GM23248 (cell line): ENCODE data around the gene ABCB9. TPM values are rescaled to one million over a fixed set of nuclear protein-coding genes. Genes with fewer than 3 reads are reported as not detected.
"Not testable (repeated sequence)": the region's sequence is repeated elsewhere in the genome, so short reads cannot be mapped to it uniquely, and the experiment has no call there.

Experiments used
- DNase-seq: peaks from one replicate; pipeline ENCODE4 v3.0.0-alpha.2; 2015
- H2AFZ ChIP-seq: fragments of 200-600 bp; sonication (generic); 2 replicates; pipeline ENCODE4 v1.6.1; 2016; ENCODE audit warnings: antibody characterized with exemption
- H3F3A ChIP-seq: fragments of 200-600 bp; sonication (generic); 2 replicates; pipeline ENCODE4 v1.6.1; 2016; ENCODE audit warnings: mild to moderate bottlenecking, antibody characterized with exemption, mixed run types; ENCODE audit not compliant: insufficient read depth
- H3K27ac ChIP-seq: fragments of 200-600 bp; sonication (generic); 2 replicates; pipeline ENCODE4 v1.5.1; 2016; ENCODE audit warnings: mild to moderate bottlenecking
- H3K27me3 ChIP-seq: fragments of 200-600 bp; sonication (generic); replicated peaks from 2 replicates; pipeline ENCODE4 v1.6.1; 2016; ENCODE audit warnings: mild to moderate bottlenecking; ENCODE audit not compliant: insufficient read depth
- H3K36me3 ChIP-seq: fragments of 200-600 bp; sonication (generic); 2 replicates; pipeline ENCODE4 v1.6.1; 2016; ENCODE audit warnings: low read depth, mild to moderate bottlenecking
- H3K4me1 ChIP-seq: fragments of 200-600 bp; sonication (generic); 2 replicates; pipeline ENCODE4 v1.6.1; 2016; ENCODE audit warnings: mild to moderate bottlenecking; ENCODE audit not compliant: insufficient read depth
- H3K4me2 ChIP-seq: fragments of 200-600 bp; sonication (generic); one replicate; pipeline ENCODE4 v1.6.1; 2016; ENCODE audit warnings: mild to moderate bottlenecking; ENCODE audit not compliant: unreplicated experiment
- H3K4me3 ChIP-seq: fragments of 200-600 bp; sonication (generic); 2 replicates; pipeline ENCODE4 v1.5.1; 2016; ENCODE audit warnings: mild to moderate bottlenecking
- H3K79me2 ChIP-seq: fragments of 200-600 bp; sonication (generic); 2 replicates; pipeline ENCODE4 v1.6.1; 2016; ENCODE audit warnings: mild to moderate bottlenecking; ENCODE audit not compliant: insufficient read depth
- H3K9ac ChIP-seq: fragments of 200-600 bp; sonication (generic); 2 replicates; pipeline ENCODE4 v1.6.1; 2016; ENCODE audit warnings: mild to moderate bottlenecking
- H3K9me2 ChIP-seq: fragments of 200-600 bp; sonication (generic); 2 replicates; pipeline ENCODE4 v1.6.1; 2016; ENCODE audit warnings: mixed run types, mild to moderate bottlenecking, moderate library complexity; ENCODE audit not compliant: insufficient read depth
- H3K9me3 ChIP-seq: fragments of 200-600 bp; sonication (generic); one replicate; pipeline ENCODE4 v1.6.1; 2017; ENCODE audit warnings: low read depth
- H4K20me1 ChIP-seq: fragments of 200-600 bp; sonication (generic); 2 replicates; pipeline ENCODE4 v1.6.0; 2016; ENCODE audit not compliant: insufficient read depth
- EZH2 ChIP-seq: fragments of 200-600 bp; sonication (generic); IDR thresholded peaks from 2 replicates; pipeline ENCODE4 v1.6.1; 2018; ENCODE audit warnings: antibody characterized with exemption, mild to moderate bottlenecking; ENCODE audit not compliant: insufficient read depth, poor library complexity, severe bottlenecking
- EZH2phosphoT487 ChIP-seq: fragments of 200-600 bp; sonication (generic); IDR thresholded peaks from 2 replicates; pipeline ENCODE4 v1.6.1; 2018; ENCODE audit warnings: antibody characterized with exemption, moderate library complexity, mild to moderate bottlenecking, low read depth; ENCODE audit not compliant: insufficient read depth
- WGBS, 2 experiments: methylation state at CpG; one replicate each; pipeline ENCODE4 v1.1.6; 2015 to 2017; ENCODE audit warnings: low lambda C conversion rate in 2 of 2, low coverage in 1 of 2; ENCODE audit errors: missing lambda C conversion rate in 2 of 2; 5-methylcytosine and 5-hydroxymethylcytosine counted together
- in situ Hi-C: fragments of 300-500 bp; cut with MboI; formaldehyde crosslinking; loops from 2 replicates; pipeline ENCODE4 v1.15.0; 2020
- polyA plus RNA-seq: library from polyadenylated mRNA; unstranded; fragments of >200 nt; fragmentation: Nextera tagmentation; extraction: Ambion mirVana; gene quantifications from 2 replicates; pipeline ENCODE4 v1.2.1, GENCODE V29; 2016
- total RNA-seq: library from RNA; depleted of rRNA; stranded (reverse); fragments of >200 nt; shearing (Covaris generic); gene quantifications from 2 replicates; pipeline ENCODE4 v1.2.3, GENCODE V29; 2014; rRNA removed

The ABCB9 gene
- total RNA-seq: 4.0 and 4.4 TPM in 2 replicates
- 2.2 and 4.4 TPM in 2 replicates for polyA plus RNA-seq

DNA sequence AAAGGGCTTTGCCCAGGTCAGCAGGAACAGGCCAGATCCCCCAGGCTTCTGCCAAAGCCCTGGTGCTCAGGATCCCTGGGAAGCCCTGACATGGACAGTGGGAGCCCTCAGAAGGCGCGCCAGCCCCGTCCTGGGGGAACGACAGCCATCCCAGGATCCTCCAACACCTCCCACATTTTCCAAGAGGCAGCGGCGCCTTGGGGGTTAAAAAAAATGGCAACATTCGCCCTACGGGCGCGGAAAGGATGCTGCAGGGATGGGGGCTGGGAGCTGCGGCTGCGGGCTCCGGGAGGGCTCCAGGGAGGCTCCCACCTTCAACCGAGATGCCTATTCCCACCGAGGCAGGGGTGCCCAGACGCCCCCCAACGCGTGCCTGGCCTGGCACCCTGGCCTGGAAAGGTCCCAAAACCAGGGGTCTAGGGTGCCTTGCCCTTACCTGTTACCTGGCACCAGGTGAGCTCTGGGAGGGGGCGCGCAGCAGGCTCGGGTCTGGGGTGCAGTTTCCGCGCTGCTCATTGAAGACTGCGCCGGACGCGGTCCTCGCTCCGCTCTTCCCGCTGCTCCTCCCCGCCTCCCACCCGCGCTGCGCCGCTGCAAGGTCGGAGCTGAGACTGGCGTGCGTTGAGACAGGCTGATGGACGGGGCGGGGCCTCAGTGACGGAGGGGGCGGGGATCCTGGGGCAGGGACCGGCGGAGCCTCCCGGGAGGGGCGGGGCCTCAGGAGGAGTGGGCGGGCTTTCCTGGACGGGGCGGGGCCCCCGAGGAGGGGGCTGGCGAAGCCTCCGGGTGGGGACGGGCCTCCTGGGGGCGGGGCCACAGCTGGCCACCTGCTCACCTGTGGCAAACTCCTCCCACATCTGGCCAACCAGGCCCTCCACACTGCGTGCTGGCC lies at the start of gene ABCB9:
ABCB9 (minus strand) TSS at position 613 of the 892 bp plus-strand sequence. CDS start 6,228 bp downstream, outside the sequence.
- no peaks in the 10 kb centered on the region for H3K36me3 ChIP-seq
- 4 to 5% methylated on average over 37 to 46 of the region's 55 CpGs for WGBS, 2 experiments
- peak within 1 kb of the TSS; percentile 70 for H3K4me2 ChIP-seq
- DNase-seq: peak; percentile 95
- peak within 1 kb of the TSS; percentile 78 for H3K4me3 ChIP-seq
- TF ChIP-seq EZH2phosphoT487 (no peak), EZH2 (no peak)
- H4K20me1 ChIP-seq: no peaks in the 10 kb centered on the region
- in situ Hi-C loops: no loop called here
- no peaks in the 10 kb centered on the region for H3K4me1 ChIP-seq
- H3K27me3 ChIP-seq: no peaks in the 10 kb centered on the region
- no peaks in the 10 kb centered on the region for H3K9me3 ChIP-seq
- no peaks in the 10 kb centered on the region for H3K9me2 ChIP-seq
- no peak within 1 kb of the TSS for H3K27ac ChIP-seq
- peak within 1 kb of the TSS; percentile 70 for H2AFZ ChIP-seq
- peaks cover 10% of the 10 kb centered on the region; the same call in 1 of the 2 replicates for H3F3A ChIP-seq
- H3K9ac ChIP-seq: peak within 1 kb of the TSS; percentile 67
- H3K79me2 ChIP-seq: no peaks in the 10 kb centered on the region

GRCh38 chr12:123014473-123014872 lies 48.2 kb upstream of the ABCB9 start:
- WGBS, 2 experiments: 95 to 98% methylated on average over 4 of the region's 4 CpGs
- H3K4me2 ChIP-seq, H3K4me3 ChIP-seq, DNase-seq, H3K9me3 ChIP-seq, H3K9ac ChIP-seq, H4K20me1 ChIP-seq, H3F3A ChIP-seq, H2AFZ ChIP-seq, H3K27me3 ChIP-seq, H3K36me3 ChIP-seq, H3K9me2 ChIP-seq, H3K27ac ChIP-seq, H3K4me1 ChIP-seq, H3K79me2 ChIP-seq, in situ Hi-C loops: not testable (repeated sequence)

DNA sequence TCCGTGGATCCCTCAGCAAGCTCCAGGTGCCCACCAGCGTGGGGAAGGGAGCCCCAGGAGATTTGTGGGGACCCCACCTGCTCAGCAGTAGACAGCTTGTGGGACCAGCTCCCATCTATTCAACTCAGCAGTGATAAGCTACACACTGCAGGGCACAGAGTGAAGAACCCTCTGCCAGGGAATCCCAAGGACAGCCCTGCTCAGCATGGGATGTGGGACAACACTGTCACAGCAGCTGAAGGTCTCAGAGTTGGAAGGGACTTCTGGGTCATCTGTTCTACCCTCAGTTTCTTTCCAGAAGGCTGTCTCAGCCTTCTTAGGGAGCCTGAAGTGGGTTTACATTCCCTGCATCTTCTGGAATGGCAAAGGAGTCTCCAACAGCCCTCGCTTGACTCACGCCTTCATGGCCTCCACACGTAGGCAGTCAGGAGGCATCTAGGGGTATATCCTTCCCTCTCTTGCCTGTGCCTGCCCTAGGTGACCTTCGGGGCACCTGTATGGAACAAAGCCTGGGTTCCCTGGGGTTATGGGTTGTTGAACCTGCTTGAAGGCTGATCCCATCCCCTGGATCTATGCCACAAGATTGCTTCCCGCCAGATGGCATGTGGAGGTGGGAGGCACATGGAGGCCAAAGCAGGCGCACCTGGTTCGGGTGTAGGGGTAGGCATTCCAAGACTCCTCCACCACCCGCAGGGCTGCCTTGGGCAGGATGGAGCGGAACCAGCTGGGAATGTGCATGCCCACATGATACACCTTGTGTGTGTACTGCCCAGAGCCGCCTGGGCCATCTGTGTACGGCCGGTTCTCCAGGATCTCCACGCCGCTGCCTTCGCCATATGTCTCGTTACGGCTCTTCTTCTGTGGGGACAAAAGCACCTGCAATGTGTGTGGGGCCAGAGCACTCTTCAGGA lies 47.2 kb upstream of the ABCB9 start:
- WGBS, 2 experiments: 95 to 98% methylated on average over 18 to 19 of the region's 19 CpGs
- no peak overlapping the region for H3K9ac ChIP-seq
- no peak overlapping the region for H2AFZ ChIP-seq
- H3K36me3 ChIP-seq: no peaks in the 10 kb centered on the region
- no peak for DNase-seq
- H3K9me2 ChIP-seq: no peaks in the 10 kb centered on the region
- no peaks in the 10 kb centered on the region for H4K20me1 ChIP-seq
- in situ Hi-C loops: no loop called here
- no peak for TF ChIP-seq EZH2
- H3K27me3 ChIP-seq: no peaks in the 10 kb centered on the region
- H3F3A ChIP-seq: no peaks in the 10 kb centered on the region
- H3K27ac ChIP-seq: no peak overlapping the region
- no peaks in the 10 kb centered on the region for H3K79me2 ChIP-seq
- no peaks in the 10 kb centered on the region for H3K4me1 ChIP-seq
- no peak overlapping the region for H3K4me3 ChIP-seq
- H3K4me2 ChIP-seq: no peak overlapping the region
- no peaks in the 10 kb centered on the region for H3K9me3 ChIP-seq

DNA sequence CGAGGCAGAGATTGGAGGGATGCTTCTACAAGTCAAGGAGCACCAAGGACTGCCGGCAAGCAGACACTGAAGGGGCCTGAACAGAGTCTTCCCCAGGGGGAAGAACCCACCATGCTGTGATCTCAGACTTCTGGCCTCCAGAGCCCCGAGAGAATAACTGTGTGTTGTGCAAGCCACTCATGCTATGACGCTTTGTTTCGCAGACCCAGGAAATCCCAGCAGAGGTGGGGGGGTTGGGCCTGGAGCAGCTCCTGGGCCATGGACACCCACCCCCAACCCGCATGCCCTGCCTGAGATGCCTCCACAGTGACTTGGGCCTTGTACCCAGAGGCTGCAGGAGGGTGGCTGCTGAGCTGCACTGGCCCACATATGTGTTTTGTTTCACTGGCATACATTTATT lies 45.4 kb upstream of the ABCB9 start:
- Histone ChIP-seq H3K4me2 (no peak overlapping the region), H2AFZ (no peak overlapping the region), H3K9me2 (no peaks in the 10 kb centered on the region), H3K27me3 (no peaks in the 10 kb centered on the region), H3K9ac (no peak overlapping the region), H4K20me1 (no peaks in the 10 kb centered on the region), H3K9me3 (no peaks in the 10 kb centered on the region), H3K36me3 (no peaks in the 10 kb centered on the region), H3K79me2 (no peaks in the 10 kb centered on the region), H3K4me3 (no peak overlapping the region), H3F3A (no peaks in the 10 kb centered on the region; the same call in 1 of the 2 replicates), H3K4me1 (no peaks in the 10 kb centered on the region), H3K27ac (no peak overlapping the region)
- in situ Hi-C loops: no loop called here
- DNase-seq: no peak
- no peak for TF ChIP-seq EZH2phosphoT487
- no peak for TF ChIP-seq EZH2
- WGBS, 2 experiments: 91 to 98% methylated on average over 6 of the region's 6 CpGs
